WI38 (cell line): ENCODE data around the gene MRNIP.
A peak's percentile ranks its signal among the peaks of the same experiment; 100 is the strongest.

ENCODE experiments used
- H3K4me3 ChIP-seq: 2 replicates; pipeline ENCODE4 v1.5.1; 2011; ENCODE audit warnings: low read depth, mild to moderate bottlenecking, control low read depth, low read length
- CTCF ChIP-seq: IDR thresholded peaks from 2 replicates; pipeline ENCODE4 v1.5.1; 2012; ENCODE audit warnings: low read depth, mild to moderate bottlenecking, control low read depth, low read length

MRNIP gene

DNA sequence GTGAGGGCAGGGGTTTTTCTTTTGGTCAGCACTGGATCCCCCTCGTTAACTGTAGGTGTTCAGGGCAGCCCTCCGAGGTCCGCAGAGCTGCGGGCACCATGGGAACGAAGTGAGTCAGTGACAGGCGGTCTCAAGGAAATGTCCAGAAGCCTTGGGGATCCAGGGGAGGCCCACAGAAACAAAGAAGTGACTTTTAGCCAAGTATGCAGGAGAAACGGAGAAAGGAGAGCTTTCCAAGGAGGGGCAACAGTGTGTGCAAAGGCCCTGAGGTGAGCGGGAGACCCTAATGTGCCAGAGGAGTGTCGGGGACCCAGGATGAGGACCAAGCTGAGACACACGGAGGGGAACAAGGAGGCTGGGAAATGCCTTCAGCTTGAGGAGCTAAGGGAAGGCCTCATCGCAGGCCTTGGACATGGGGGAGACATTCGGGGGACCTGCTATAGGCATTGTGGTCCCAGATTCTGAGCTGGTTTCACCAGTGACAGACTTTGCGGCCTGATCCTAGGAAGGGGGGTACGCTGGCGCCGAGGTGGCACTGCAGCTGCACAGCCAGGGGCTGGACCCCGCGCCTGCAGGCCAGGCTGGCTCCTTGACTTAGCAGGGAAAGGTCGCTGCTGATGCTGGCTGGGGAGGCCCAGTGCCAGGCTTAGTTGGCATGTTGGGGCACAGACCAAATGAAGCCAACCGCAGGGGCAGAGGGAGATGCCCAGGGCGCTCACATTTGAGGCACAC lies 61.6 kb downstream of the MRNIP start:
- TF ChIP-seq CTCF: no peak
- H3K4me3 ChIP-seq: peak overlapping the region; percentile 57; the same call in 1 of the 2 replicates

DNA sequence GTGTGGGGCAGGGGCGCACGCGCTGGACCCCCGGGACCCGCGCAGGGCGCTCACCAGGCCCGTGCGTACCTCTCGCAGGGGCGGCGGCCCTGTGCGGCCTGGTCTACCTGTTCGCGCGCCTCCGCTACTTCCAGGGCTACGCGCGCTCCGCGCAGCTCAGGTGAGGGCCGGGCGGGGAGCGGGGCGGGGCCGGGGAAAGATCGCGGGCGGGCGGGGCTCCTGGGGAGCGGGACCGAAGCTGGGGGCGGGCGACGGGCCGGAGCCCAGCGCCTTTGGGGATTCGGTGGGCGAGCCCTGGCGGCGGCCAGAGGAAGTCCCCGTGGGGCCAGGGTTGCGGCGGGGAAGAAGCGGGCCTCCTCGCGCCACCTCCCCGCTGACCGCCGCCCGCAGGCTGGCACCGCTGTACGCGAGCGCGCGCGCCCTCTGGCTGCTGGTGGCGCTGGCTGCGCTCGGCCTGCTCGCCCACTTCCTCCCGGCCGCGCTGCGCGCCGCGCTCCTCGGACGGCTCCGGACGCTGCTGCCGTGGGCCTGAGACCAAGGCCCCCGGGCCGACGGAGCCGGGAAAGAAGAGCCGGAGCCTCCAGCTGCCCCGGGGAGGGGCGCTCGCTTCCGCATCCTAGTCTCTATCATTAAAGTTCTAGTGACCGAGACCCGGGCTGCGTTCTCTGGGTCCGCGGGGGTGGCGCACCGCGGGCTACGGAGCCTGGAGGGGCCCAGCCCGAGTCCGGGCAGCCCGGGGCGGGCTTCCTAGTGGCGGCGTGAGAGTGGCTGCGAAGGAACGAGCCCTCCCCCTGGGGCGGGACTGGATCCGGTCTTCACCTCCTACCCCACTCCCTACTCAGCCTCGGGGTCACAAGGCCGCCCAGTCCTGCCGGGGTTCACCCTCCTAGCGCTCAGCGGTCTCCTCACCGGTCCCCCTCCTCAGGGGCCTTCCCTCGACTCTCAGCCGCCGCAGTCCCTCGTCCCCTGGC lies 62.5 kb downstream of the MRNIP start:
- 0 out of 2 replicates have a peak, but pooled peaks have one; percentile 29 for TF ChIP-seq CTCF
- peak overlapping the region; percentile 57 for H3K4me3 ChIP-seq

DNA sequence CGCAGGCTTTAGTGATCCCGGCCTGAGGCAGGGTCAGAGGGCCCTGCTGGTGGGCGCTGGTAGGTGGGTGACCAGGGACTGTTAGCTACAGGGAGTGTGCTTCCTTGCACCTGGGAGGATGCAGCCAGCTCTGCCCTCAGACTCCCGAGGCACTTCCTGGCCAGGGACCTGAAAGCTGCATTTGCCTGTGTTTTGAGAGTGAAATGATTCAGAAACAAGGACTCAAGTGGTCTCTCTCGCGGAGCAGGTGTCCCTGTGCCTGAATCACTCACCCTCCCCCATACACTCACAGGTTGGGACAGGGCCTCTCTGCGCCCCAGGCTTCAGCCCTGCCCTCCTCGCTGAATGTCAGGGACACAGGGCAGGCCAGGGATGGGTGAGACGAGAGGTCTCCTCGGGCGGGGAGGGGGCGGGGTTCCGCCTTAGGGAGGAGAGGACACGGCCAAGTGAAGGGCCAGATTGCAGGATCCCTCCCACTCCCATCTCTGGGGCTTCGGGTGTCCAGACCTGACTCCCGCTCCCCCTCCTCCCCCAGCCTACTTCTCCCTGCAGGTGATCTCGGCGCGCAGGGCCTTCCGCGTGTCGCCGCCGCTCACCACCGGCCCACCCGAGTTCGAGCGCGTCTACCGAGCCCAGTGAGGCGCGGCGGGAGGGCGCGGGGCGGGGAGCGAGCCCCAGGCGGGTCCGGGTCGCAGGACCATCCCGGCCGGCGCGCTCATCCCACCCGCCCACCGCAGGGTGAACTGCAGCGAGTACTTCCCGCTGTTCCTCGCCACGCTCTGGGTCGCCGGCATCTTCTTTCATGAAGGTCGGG lies 63.4 kb downstream of the MRNIP start:
- H3K4me3 ChIP-seq: peak overlapping the region; percentile 57
- no peak for TF ChIP-seq CTCF

DNA sequence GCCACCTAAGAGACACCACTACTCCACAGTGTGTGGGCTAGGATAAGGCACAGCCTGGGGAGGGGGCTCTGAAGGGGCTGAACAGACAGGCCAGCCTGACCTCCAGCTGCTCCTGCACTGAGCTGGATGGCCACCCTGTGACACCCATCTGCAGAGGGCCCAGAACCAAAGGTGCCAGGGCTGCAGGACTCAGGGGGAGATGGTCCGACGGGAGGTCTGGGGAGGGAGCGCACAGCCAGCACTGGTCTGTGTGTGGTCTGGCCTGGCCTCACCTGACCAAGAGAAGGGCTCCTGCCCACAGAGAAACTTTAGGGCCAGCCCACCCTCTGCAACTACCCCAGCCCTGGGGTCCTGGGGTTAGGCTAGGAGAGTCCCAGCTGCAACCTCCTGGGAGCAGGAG lies 64.0 kb downstream of the MRNIP start:
- H3K4me3 ChIP-seq: no peak overlapping the region
- no peak for TF ChIP-seq CTCF

DNA sequence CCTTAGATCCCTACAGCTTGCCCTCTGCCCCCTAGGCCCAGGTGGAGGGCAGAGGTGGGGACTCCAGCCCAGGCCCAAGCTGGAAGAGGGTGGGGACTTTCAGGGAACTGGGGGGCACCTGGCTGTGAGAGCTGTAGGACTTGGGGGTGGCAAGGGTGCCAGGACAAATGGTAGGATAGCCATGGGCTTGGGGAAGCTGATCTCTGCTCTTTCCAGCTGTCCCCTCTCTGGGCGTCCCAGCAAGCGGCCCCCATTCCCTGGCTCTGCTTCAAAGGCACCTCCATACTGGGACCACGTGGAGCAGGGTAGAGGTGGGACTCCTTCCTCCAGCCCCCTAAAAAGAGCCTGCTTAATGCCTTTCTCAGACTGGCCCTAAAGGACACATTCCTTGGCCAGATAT lies 64.4 kb downstream of the MRNIP start:
- no peak for TF ChIP-seq CTCF
- no peak overlapping the region for H3K4me3 ChIP-seq

GRCh38 chr5:179793468-179794139 lies 65.0 kb downstream of the MRNIP start, which contains the start of gene LTC4S:
Gene LTC4S (plus strand): TSS chr5:179793986. CDS start chr5:179794081, 95 bp downstream.
- no peak within 1 kb of the TSS for H3K4me3 ChIP-seq
- TF ChIP-seq CTCF: no peak
